GM23248 (cell line): ENCODE measurements around the gene CELA3B.
"Not testable (repeated sequence)": the region's sequence is repeated elsewhere in the genome, so short reads cannot be mapped to it uniquely, and the experiment has no call there.

Experiments used
- EZH2 ChIP-seq: fragments of 200-600 bp; sonication (generic); IDR thresholded peaks from 2 replicates; pipeline ENCODE4 v1.6.1; 2018; ENCODE audit warnings: antibody characterized with exemption, mild to moderate bottlenecking; ENCODE audit not compliant: insufficient read depth, poor library complexity, severe bottlenecking
- EZH2phosphoT487 ChIP-seq: fragments of 200-600 bp; sonication (generic); IDR thresholded peaks from 2 replicates; pipeline ENCODE4 v1.6.1; 2018; ENCODE audit warnings: antibody characterized with exemption, moderate library complexity, mild to moderate bottlenecking, low read depth; ENCODE audit not compliant: insufficient read depth

- TF ChIP-seq EZH2phosphoT487, EZH2: not testable (repeated sequence)
These were observed 21.9 kb downstream of the CELA3B start for GRCh38 chr1:21998624-21999294.
